GM12878 (cell line): Measurements from ENCODE around the gene MAPKAP1.

Experiments
- EGR1 ChIP-seq, 2 experiments: IDR thresholded peaks; 1 replicate in 1 of 2; 2 replicates in 1 of 2; pipeline ENCODE4 v1.6.1; 2011 to 2012; ENCODE audit warnings: low read depth in 2 of 2, low read length in 2 of 2, borderline replicate concordance in 1 of 2, mild to moderate bottlenecking in 1 of 2, moderate library complexity in 1 of 2
- FOXK2 ChIP-seq: fragments of 450-650 bp; IDR thresholded peaks from 2 replicates; pipeline ENCODE4 v1.6.1; 2017; ENCODE audit warnings: mild to moderate bottlenecking, moderate library complexity
- JUNB ChIP-seq: IDR thresholded peaks from 2 replicates; pipeline ENCODE4 v1.6.1; 2016; ENCODE audit warnings: antibody characterized with exemption, mild to moderate bottlenecking
- POLR2A ChIP-seq: IDR thresholded peaks from 2 replicates; pipeline ENCODE4 v1.6.1; 2011; ENCODE audit warnings: low read depth, mild to moderate bottlenecking, low read length
- RAD51 ChIP-seq: fragments of 450-650 bp; IDR thresholded peaks from 2 replicates; pipeline ENCODE4 v1.6.1; 2016; ENCODE audit warnings: moderate library complexity, mild to moderate bottlenecking, inconsistent platforms
- TF ChIP-seq, protein P1 (sequence below): IDR thresholded peaks from 2 replicates; pipeline ENCODE4 v1.6.1; 2011; ENCODE audit warnings: borderline replicate concordance, low read depth, mild to moderate bottlenecking, moderate library complexity, mixed read lengths, low read length; ENCODE audit not compliant: insufficient read depth; ENCODE audit errors: extremely low read length

DNA sequence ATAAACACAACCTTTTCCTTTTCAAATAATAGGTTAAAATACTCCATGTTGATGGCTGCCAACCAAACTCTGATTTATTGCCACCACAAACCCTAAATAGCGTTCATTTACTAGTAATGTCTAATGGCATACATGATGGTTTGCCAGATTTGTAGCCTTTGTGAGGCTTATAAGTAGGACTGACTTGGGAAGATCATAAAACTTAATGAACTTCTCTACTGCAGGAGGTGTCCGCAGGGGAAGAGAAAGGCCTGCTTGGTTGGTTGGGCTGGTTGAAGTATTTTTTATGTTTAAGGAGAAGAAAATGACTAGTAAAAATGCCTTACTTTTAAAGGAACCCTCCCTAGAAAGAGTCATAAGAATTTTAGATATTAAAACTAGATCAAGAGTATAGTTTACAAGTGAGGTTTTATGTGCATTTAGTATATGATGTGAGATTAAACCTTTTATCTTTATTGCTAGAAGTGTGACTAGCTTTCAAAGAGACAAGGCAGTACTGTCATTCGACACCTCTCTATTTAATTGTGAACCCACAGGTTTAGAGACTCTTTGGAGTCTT lies 45.1 kb upstream of the MAPKAP1 start:
- no peak for TF ChIP-seq EGR1 (IDR thresholded peaks at IDR 0.05; ENCODE audit: borderline replicate concordance in 1 of 2, low read depth in 2 of 2, low read length in 2 of 2)
- TF ChIP-seq, protein P1, sequence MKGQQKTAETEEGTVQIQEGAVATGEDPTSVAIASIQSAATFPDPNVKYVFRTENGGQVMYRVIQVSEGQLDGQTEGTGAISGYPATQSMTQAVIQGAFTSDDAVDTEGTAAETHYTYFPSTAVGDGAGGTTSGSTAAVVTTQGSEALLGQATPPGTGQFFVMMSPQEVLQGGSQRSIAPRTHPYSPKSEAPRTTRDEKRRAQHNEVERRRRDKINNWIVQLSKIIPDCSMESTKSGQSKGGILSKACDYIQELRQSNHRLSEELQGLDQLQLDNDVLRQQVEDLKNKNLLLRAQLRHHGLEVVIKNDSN, result no peak
- TF ChIP-seq POLR2A, result no peak
- no peak for TF ChIP-seq FOXK2
- no peak for TF ChIP-seq JUNB
- TF ChIP-seq RAD51, result no peak
